Glomerular visceral epithelial cell (primary cell): ENCODE measurements around the gene OPTN.

Source experiments
- DNase-seq: peaks from one replicate; pipeline ENCODE4 v3.0.0-alpha.2; 2016; ENCODE audit errors: extremely low spot score

The OPTN gene

DNA sequence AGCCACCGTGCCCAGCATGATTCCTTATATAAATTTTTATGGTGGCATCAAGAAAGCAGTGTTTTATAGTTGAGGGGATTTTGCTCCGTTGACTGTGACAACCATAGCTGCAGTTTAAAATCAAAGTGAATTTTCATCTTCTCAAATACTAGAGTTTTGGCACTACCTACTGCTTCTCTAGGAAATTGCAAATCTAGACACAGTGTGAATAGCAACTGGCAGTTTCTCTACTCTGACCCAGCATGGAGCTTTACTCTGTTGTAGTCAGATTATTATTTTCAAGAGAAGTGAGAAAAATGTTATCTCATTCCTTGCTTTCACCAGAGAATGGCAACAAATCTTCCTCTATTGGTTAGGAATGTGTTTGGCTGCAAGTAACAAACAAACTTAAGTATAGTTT lies 84.3 kb downstream of the OPTN start:
- DNase-seq, result no peak

- no peak for DNase-seq
Observed at GRCh38 chr10:13184730-13185514, 85.0 kb downstream of the OPTN start.

DNA sequence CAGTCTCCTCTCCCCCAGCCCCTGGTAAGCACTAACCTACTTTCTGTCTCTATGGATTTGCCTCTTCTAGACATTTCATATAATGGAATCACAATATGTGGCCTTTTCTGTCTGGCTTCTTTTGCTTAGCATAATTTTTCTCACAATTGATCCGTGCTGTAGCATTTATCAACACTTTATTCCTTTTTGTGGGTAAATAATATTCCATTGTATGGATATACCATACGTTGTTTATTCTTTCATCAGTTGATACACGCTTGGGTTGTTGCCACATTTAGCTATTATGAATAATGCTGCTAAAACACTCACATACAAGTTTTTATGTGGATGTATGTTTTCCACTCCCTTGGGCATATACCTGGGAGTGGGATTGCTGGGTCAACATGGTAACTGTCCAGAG lies 87.2 kb downstream of the OPTN start:
- DNase-seq, result no peak
